Smooth muscle cell (in vitro differentiated cells): ENCODE data around the gene OXA1L. TPM values are rescaled to one million over a fixed set of nuclear protein-coding genes. Genes with fewer than 3 reads are reported as not detected.

Source experiments
- DNase-seq: peaks from one replicate; lab custom pipeline; 2025; ENCODE audit not compliant: unreplicated experiment; lab: John Stamatoyannopoulos, UW
- H2AFZ ChIP-seq: fragments of 200-600 bp; sonication (generic); 2 replicates; pipeline ENCODE4 v1.6.0; 2016; ENCODE audit warnings: antibody characterized with exemption, low read depth, mild to moderate bottlenecking
- H3F3A ChIP-seq: fragments of 200-600 bp; sonication (generic); 2 replicates; pipeline ENCODE4 v1.6.0; 2017; ENCODE audit warnings: antibody characterized with exemption, low read depth
- H3K27ac ChIP-seq: fragments of 200-600 bp; sonication (generic); 2 replicates; pipeline ENCODE4 v1.5.1; 2016; ENCODE audit warnings: low read depth, mild to moderate bottlenecking
- H3K27me3 ChIP-seq: fragments of 200-600 bp; sonication (generic); 2 replicates; pipeline ENCODE4 v1.6.1; 2016; ENCODE audit warnings: low read depth, mild to moderate bottlenecking
- H3K36me3 ChIP-seq: fragments of 200-600 bp; sonication (generic); 2 replicates; pipeline ENCODE4 v1.5.1; 2016; ENCODE audit warnings: low read depth
- H3K4me1 ChIP-seq: fragments of 200-600 bp; sonication (generic); 2 replicates; pipeline ENCODE4 v1.5.1; 2016; ENCODE audit warnings: low read depth
- H3K4me2 ChIP-seq: fragments of 200-600 bp; sonication (generic); 2 replicates; pipeline ENCODE4 v1.6.0; 2016; ENCODE audit warnings: mild to moderate bottlenecking
- H3K4me3 ChIP-seq: fragments of 200-600 bp; sonication (generic); 2 replicates; pipeline ENCODE4 v1.5.1; 2016; ENCODE audit warnings: mild to moderate bottlenecking
- H3K79me2 ChIP-seq: fragments of 200-600 bp; sonication (generic); 2 replicates; pipeline ENCODE4 v1.6.0; 2016; ENCODE audit warnings: low read depth, mild to moderate bottlenecking
- H3K9ac ChIP-seq: fragments of 200-600 bp; sonication (generic); 2 replicates; pipeline ENCODE4 v1.6.0; 2016; ENCODE audit warnings: low read depth
- H3K9me3 ChIP-seq: fragments of 200-600 bp; sonication (generic); replicated peaks from 2 replicates; pipeline ENCODE4 v1.5.1; 2016; ENCODE audit warnings: low read depth
- H4K20me1 ChIP-seq: fragments of 200-600 bp; sonication (generic); 2 replicates; pipeline ENCODE4 v1.6.0; 2016; ENCODE audit warnings: low read depth
- CTCF ChIP-seq: fragments of 200-600 bp; sonication (generic); IDR thresholded peaks from 2 replicates; pipeline ENCODE4 v1.5.1; 2017; ENCODE audit warnings: borderline replicate concordance, mild to moderate bottlenecking, antibody characterized with exemption; ENCODE audit not compliant: insufficient read depth, poor library complexity, severe bottlenecking
- WGBS: methylation state at CpG from one replicate; pipeline ENCODE4 v1.1.7; 2016; ENCODE audit warnings: low lambda C conversion rate; 5-methylcytosine and 5-hydroxymethylcytosine counted together
- polyA plus RNA-seq: library from polyadenylated mRNA; unstranded; fragments of >200 nt; fragmentation: Nextera tagmentation; extraction: Ambion mirVana; gene quantifications from 2 replicates; pipeline ENCODE4 v1.2.1, GENCODE V29; 2016
- total RNA-seq: library from RNA; depleted of rRNA; stranded (reverse); fragments of >200 nt; gene quantifications from 2 replicates; pipeline ENCODE4 v1.2.3, GENCODE V29; 2014

Gene OXA1L
- total RNA-seq (88.8 and 93.8 TPM in 2 replicates), polyA plus RNA-seq (55.9 and 69.3 TPM in 2 replicates)

- no peaks in the 10 kb centered on the region for H3K9me3 ChIP-seq
- peaks cover 24% of the 10 kb centered on the region for H3K79me2 ChIP-seq
- H4K20me1 ChIP-seq, result no peaks in the 10 kb centered on the region
- peak within 1 kb of the TSS; percentile 100 for H2AFZ ChIP-seq
- peaks cover 15% of the 10 kb centered on the region for H3K4me1 ChIP-seq
- peak within 1 kb of the TSS; percentile 81 for H3K4me3 ChIP-seq
- peak within 1 kb of the TSS; percentile 93 for H3K9ac ChIP-seq
- no peaks in the 10 kb centered on the region for H3K36me3 ChIP-seq
- H3K4me2 ChIP-seq, result peak within 1 kb of the TSS; percentile 98
- WGBS, result 1% methylated on average over 56 of the region's 56 CpGs
- peak; percentile 79 for DNase-seq
- no peaks in the 10 kb centered on the region for H3K27me3 ChIP-seq
- no peak for TF ChIP-seq CTCF
- peaks cover 5% of the 10 kb centered on the region for H3F3A ChIP-seq
- peak within 1 kb of the TSS; percentile 91 for H3K27ac ChIP-seq
Measured at GRCh38 chr14:22766457-22767322, at the start of gene OXA1L. Gene OXA1L, plus strand, starts transcription at chr14:22766688. Its CDS starts 14 bp downstream, at chr14:22766702.

GRCh38 chr14:22718091-22718490 lies 48.4 kb upstream of the OXA1L start:
- DNase-seq, result no peak
- H3K4me3 ChIP-seq, result no peak overlapping the region
- no peaks in the 10 kb centered on the region for H3K4me1 ChIP-seq
- no peaks in the 10 kb centered on the region for H4K20me1 ChIP-seq
- WGBS, result 87% methylated on average over 4 of the region's 4 CpGs
- TF ChIP-seq CTCF, result no peak
- H3K4me2 ChIP-seq, result no peak overlapping the region
- H3K27me3 ChIP-seq, result no peaks in the 10 kb centered on the region
- H3K27ac ChIP-seq, result no peak overlapping the region
- H3K36me3 ChIP-seq, result no peaks in the 10 kb centered on the region
- no peak overlapping the region for H2AFZ ChIP-seq
- no peaks in the 10 kb centered on the region for H3K9me3 ChIP-seq
- no peak overlapping the region for H3K9ac ChIP-seq
- no peaks in the 10 kb centered on the region for H3K79me2 ChIP-seq
- no peaks in the 10 kb centered on the region for H3F3A ChIP-seq

GRCh38 chr14:22721213-22721612 lies 45.3 kb upstream of the OXA1L start:
- H3K4me2 ChIP-seq, result no peak overlapping the region
- no peaks in the 10 kb centered on the region for H3K4me1 ChIP-seq
- no peaks in the 10 kb centered on the region for H3K9me3 ChIP-seq
- H3K27ac ChIP-seq, result no peak overlapping the region
- H3K27me3 ChIP-seq, result no peaks in the 10 kb centered on the region
- H3K9ac ChIP-seq, result no peak overlapping the region
- no peak for DNase-seq
- no peaks in the 10 kb centered on the region for H3K36me3 ChIP-seq
- no peak overlapping the region for H3K4me3 ChIP-seq
- no peaks in the 10 kb centered on the region for H4K20me1 ChIP-seq
- H3K79me2 ChIP-seq, result no peaks in the 10 kb centered on the region
- H2AFZ ChIP-seq, result no peak overlapping the region
- no peak for TF ChIP-seq CTCF
- WGBS, result 89% methylated on average over 2 of the region's 2 CpGs
- no peaks in the 10 kb centered on the region for H3F3A ChIP-seq
